ENCODE results near the gene VWF. TPM values are rescaled to one million over a fixed set of nuclear protein-coding genes. Genes with fewer than 3 reads are reported as not detected.

The VWF gene
- total RNA-seq, 2 experiments from 2014 or later = not detected

- DNase-seq = no peak
- POLR2A ChIA-PET = no interaction called here
These were observed 179.1 kb downstream of the VWF start, which contains the start of gene ANO2 for GRCh38 chr12:5945071-5946008. TSS of gene ANO2 (minus strand) at chr12:5945259. CDS start at chr12:5945217, 42 bp downstream.

GRCh38 chr12:5944688-5945070 is 179.8 kb downstream of the VWF start:
- CTCF ChIA-PET = no interaction called here
- DNase-seq = peak; percentile 5
- Mint-ChIP-seq H3K36me3 (ENCODE audit: low read depth) (no peaks in the 10 kb centered on the region), H3K27ac (no peak overlapping the region), H3K4me3 (no peak overlapping the region), H3K9me3 (ENCODE audit: insufficient read depth) (no peaks in the 10 kb centered on the region), H3K4me1 (ENCODE audit: low read depth) (peaks cover 2% of the 10 kb centered on the region), H3K27me3 (ENCODE audit: low read depth) (peaks cover 57% of the 10 kb centered on the region)
- POLR2A ChIA-PET = no interaction called here
- ATAC-seq = no peak

More at GRCh38 chr12:5945071-5946008, 179.1 kb downstream of the VWF start, which contains the start of gene ANO2:
- peaks cover 55% of the 10 kb centered on the region for H3K27me3 Mint-ChIP-seq (ENCODE audit: low read depth)
- CTCF ChIA-PET = no interaction called here
- no peak for ATAC-seq
- H3K4me1 Mint-ChIP-seq (ENCODE audit: low read depth) = peaks cover 2% of the 10 kb centered on the region
- H3K4me3 Mint-ChIP-seq = no peak within 1 kb of the TSS
- no peak within 1 kb of the TSS for H3K27ac Mint-ChIP-seq
- H3K9me3 Mint-ChIP-seq (ENCODE audit: insufficient read depth) = no peaks in the 10 kb centered on the region
- no peaks in the 10 kb centered on the region for H3K36me3 Mint-ChIP-seq (ENCODE audit: low read depth)

DNA sequence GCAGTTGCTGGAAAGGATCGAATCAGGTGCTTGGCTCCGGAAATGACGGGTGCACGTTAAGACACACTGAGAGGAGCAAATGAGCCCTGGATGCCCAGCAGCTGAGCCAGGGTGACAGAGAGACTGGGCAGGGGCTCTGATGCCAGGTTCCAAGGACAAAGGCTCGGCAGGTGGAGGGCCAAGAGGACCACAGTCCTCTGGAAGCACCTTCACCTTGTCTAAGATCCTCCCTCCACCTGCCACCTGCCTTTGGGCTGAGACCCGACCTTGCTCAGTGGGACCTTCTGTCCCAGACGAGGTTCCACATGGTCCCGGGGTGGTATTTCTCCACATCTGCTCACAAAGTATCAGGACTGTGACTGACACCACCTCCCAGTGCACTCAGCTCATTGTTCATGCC is 180.4 kb downstream of the VWF start:
- DNase-seq (peak; percentile 4), ATAC-seq (no peak)
- peaks cover 60% of the 10 kb centered on the region for H3K27me3 Mint-ChIP-seq (ENCODE audit: low read depth)
- H3K9me3 Mint-ChIP-seq (ENCODE audit: insufficient read depth) = no peaks in the 10 kb centered on the region
- CTCF ChIA-PET = no interaction called here
- H3K36me3 Mint-ChIP-seq (ENCODE audit: low read depth) = no peaks in the 10 kb centered on the region
- no peak overlapping the region for H3K27ac Mint-ChIP-seq
- no peak overlapping the region for H3K4me3 Mint-ChIP-seq
- POLR2A ChIA-PET = no interaction called here
- H3K4me1 Mint-ChIP-seq (ENCODE audit: low read depth) = peaks cover 2% of the 10 kb centered on the region

- no peaks in the 10 kb centered on the region for H3K36me3 Mint-ChIP-seq (ENCODE audit: low read depth)
- no peaks in the 10 kb centered on the region for H3K9me3 Mint-ChIP-seq (ENCODE audit: insufficient read depth)
- peaks cover 2% of the 10 kb centered on the region for H3K4me1 Mint-ChIP-seq (ENCODE audit: low read depth)
- ATAC-seq (no peak), DNase-seq (no peak)
- no peak overlapping the region for H3K27ac Mint-ChIP-seq
- ChIA-PET CTCF (no interaction called here), POLR2A (no interaction called here)
- peaks cover 57% of the 10 kb centered on the region for H3K27me3 Mint-ChIP-seq (ENCODE audit: low read depth)
- no peak overlapping the region for H3K4me3 Mint-ChIP-seq
These were observed 182.6 kb downstream of the VWF start for GRCh38 chr12:5941907-5942306.

- ATAC-seq = no peak
These were observed 196.5 kb downstream of the VWF start for GRCh38 chr12:5927732-5928516.

DNA sequence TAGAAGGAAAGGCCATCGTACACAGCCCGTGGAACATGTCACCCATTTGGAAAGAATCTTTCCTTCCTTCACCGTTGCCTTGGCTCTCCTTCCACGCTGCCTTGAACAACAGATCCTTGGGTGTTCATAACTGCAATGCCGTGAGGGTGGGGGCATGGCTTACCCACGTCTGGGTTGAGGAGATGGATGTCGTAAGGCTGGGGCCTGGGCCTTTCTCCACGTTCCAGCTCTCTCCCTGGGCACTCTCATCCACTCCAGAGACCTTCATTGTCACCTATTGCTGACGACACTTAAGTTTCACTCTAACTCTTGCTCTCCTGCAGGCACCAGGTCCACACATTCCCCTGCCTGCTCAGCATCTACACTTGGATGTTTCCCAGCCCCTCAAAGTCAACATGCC is 198.8 kb downstream of the VWF start:
- no peak overlapping the region for H3K4me3 Mint-ChIP-seq
- H3K9me3 Mint-ChIP-seq (ENCODE audit: insufficient read depth) = no peaks in the 10 kb centered on the region
- CTCF ChIA-PET = no interaction called here

More at GRCh38 chr12:5927732-5928516, 196.5 kb downstream of the VWF start:
- ChIA-PET POLR2A (no interaction called here), CTCF (no interaction called here)
- H3K36me3 Mint-ChIP-seq (ENCODE audit: low read depth) = no peaks in the 10 kb centered on the region
- no peaks in the 10 kb centered on the region for H3K27me3 Mint-ChIP-seq (ENCODE audit: low read depth)
- no peaks in the 10 kb centered on the region for H3K4me1 Mint-ChIP-seq (ENCODE audit: low read depth)
- no peak overlapping the region for H3K4me3 Mint-ChIP-seq
- H3K27ac Mint-ChIP-seq = no peak overlapping the region
- no peak for DNase-seq
- H3K9me3 Mint-ChIP-seq (ENCODE audit: insufficient read depth) = no peaks in the 10 kb centered on the region

GRCh38 chr12:5924342-5924741 is 200.1 kb downstream of the VWF start:
- Mint-ChIP-seq H3K27me3 (ENCODE audit: low read depth) (no peaks in the 10 kb centered on the region), H3K4me1 (ENCODE audit: low read depth) (no peaks in the 10 kb centered on the region), H3K4me3 (no peak overlapping the region), H3K9me3 (ENCODE audit: insufficient read depth) (no peaks in the 10 kb centered on the region), H3K36me3 (ENCODE audit: low read depth) (no peaks in the 10 kb centered on the region), H3K27ac (no peak overlapping the region)
- POLR2A ChIA-PET = no interaction called here
- DNase-seq (no peak), ATAC-seq (no peak)
- CTCF ChIA-PET = no interaction called here

More for the DNA sequence above, 198.8 kb downstream of the VWF start:
- no peak for ATAC-seq
- Mint-ChIP-seq H3K27ac (no peak overlapping the region), H3K36me3 (ENCODE audit: low read depth) (no peaks in the 10 kb centered on the region), H3K4me1 (ENCODE audit: low read depth) (no peaks in the 10 kb centered on the region), H3K27me3 (ENCODE audit: low read depth) (no peaks in the 10 kb centered on the region)
- POLR2A ChIA-PET = interaction anchor here (0.8 kb wide), 1 partner anchor 49 kb away, joined by 3 read pairs; no protein-coding TSS in a partner anchor
- no peak for DNase-seq

DNA sequence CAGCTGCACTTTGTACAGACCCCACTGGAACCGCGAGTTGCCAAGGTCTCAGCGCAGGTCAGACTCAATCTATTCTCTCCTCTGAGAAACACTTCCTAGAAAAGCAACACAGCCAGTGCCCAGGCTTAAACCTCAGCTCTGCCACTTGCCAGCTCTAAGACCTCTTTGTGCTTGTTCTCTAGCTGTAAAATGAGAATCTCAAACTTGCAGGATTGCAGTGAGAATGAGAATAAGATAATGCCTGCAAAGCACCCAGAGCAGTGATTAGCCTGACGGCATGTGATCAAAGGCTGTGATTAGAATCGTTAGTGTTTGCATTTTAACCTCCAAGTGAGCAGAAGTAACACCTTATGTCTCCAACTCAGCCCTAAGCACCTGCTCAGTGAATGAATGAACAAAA is 200.7 kb downstream of the VWF start:
- CTCF ChIA-PET = no interaction called here
- POLR2A ChIA-PET = no interaction called here
- DNase-seq (no peak), ATAC-seq (no peak)
- Mint-ChIP-seq H3K4me1 (ENCODE audit: low read depth) (no peaks in the 10 kb centered on the region), H3K27ac (no peak overlapping the region), H3K4me3 (no peak overlapping the region), H3K9me3 (ENCODE audit: insufficient read depth) (no peaks in the 10 kb centered on the region), H3K27me3 (ENCODE audit: low read depth) (no peaks in the 10 kb centered on the region), H3K36me3 (ENCODE audit: low read depth) (no peaks in the 10 kb centered on the region)

- H3K27ac Mint-ChIP-seq = no peak overlapping the region
- ChIA-PET CTCF (no interaction called here), POLR2A (no interaction called here)
- H3K4me3 Mint-ChIP-seq = no peak overlapping the region
- no peaks in the 10 kb centered on the region for H3K9me3 Mint-ChIP-seq (ENCODE audit: insufficient read depth)
- no peak for DNase-seq
- no peaks in the 10 kb centered on the region for H3K27me3 Mint-ChIP-seq (ENCODE audit: low read depth)
- H3K4me1 Mint-ChIP-seq (ENCODE audit: low read depth) = no peaks in the 10 kb centered on the region
- no peak for ATAC-seq
- no peaks in the 10 kb centered on the region for H3K36me3 Mint-ChIP-seq (ENCODE audit: low read depth)
These were observed 201.3 kb downstream of the VWF start for GRCh38 chr12:5923043-5923605.

DNA sequence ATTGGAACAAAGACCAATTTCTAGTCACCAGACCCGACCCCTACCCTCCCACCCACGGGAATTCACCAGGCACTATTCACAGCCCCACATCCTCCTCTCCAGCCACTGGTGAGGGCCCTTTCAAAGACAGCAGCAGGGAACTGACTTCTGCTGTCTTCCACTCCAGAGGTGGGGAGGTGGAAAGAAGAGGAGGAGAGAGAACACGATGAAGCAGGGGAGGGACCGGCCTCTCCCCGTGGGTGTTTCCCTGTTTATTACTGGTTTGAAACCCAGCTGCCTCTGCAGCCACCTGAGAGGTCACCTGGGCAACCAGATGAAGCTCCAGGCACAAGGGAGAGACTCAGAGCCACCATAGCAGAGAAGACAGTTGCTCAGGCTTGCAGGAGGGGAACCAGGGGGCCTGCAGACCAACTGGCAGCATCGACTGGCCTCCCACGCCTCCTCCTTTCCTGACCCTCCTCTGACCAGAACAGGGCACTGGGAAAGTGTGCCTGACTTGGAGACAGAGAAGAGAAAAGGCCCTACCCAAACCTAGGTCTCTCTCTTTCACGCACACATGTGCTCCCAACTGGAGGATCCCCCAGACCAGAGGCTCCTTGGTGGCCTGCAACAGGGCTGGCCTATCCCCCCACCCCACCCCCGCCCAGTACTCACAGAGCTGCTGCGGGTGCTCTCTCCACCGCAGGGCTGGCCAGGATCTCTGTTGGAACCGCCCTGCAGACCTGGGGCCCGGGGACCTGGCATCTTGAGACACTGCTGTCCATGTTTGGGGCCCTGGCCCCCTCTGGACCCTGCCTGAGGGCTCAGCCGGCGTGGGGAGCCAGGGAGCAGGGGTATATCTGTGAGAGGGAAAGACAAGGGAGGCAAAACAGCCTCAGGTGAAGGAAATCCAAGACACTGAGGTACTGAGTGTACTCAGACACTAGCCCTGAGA is 202.2 kb downstream of the VWF start:
- ATAC-seq (no peak), DNase-seq (no peak)
- POLR2A ChIA-PET = no interaction called here
- Mint-ChIP-seq H3K4me3 (no peak overlapping the region), H3K36me3 (ENCODE audit: low read depth) (no peaks in the 10 kb centered on the region), H3K27ac (no peak overlapping the region), H3K27me3 (ENCODE audit: low read depth) (no peaks in the 10 kb centered on the region), H3K9me3 (ENCODE audit: insufficient read depth) (no peaks in the 10 kb centered on the region), H3K4me1 (ENCODE audit: low read depth) (no peaks in the 10 kb centered on the region)
- CTCF ChIA-PET = no interaction called here

GRCh38 chr12:5921027-5921909 is 203.2 kb downstream of the VWF start:
- ChIA-PET POLR2A (no interaction called here), CTCF (no interaction called here)
- ATAC-seq = no peak
- DNase-seq = no peak
- Mint-ChIP-seq H3K36me3 (ENCODE audit: low read depth) (no peaks in the 10 kb centered on the region), H3K9me3 (ENCODE audit: insufficient read depth) (no peaks in the 10 kb centered on the region), H3K27me3 (ENCODE audit: low read depth) (no peaks in the 10 kb centered on the region), H3K4me3 (no peak overlapping the region), H3K4me1 (ENCODE audit: low read depth) (no peaks in the 10 kb centered on the region), H3K27ac (no peak overlapping the region)

Data from activated CD8-positive, alpha-beta T cell treated with anti-CD3 and anti-CD28 coated beads, Interleukin-2, amount 10 ng/mL, durations not matched to agents 7 days and 5 days (primary cell).